Measurements from ENCODE around the gene ZBTB26.

DNA sequence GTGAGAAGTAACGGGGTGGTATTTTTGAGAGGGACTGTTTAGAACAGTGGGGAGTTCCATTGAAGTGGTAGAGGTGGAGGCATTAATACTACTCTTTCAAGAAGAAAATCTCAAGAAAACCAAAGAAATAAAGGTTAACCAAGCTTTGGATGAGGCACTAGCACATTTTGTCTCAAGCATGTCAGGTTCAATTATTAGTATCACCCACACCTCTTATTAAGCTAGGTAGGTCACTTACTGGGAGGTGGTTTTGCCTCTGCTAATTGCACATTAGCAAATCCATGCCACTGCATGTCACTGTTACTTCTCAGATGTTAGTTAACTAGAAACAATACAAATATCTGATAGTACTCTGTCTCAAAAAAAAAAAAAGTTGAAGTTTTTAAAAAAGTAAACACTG lies 19.7 kb upstream of the ZBTB26 start:
- TF ChIP-seq, protein P1, sequence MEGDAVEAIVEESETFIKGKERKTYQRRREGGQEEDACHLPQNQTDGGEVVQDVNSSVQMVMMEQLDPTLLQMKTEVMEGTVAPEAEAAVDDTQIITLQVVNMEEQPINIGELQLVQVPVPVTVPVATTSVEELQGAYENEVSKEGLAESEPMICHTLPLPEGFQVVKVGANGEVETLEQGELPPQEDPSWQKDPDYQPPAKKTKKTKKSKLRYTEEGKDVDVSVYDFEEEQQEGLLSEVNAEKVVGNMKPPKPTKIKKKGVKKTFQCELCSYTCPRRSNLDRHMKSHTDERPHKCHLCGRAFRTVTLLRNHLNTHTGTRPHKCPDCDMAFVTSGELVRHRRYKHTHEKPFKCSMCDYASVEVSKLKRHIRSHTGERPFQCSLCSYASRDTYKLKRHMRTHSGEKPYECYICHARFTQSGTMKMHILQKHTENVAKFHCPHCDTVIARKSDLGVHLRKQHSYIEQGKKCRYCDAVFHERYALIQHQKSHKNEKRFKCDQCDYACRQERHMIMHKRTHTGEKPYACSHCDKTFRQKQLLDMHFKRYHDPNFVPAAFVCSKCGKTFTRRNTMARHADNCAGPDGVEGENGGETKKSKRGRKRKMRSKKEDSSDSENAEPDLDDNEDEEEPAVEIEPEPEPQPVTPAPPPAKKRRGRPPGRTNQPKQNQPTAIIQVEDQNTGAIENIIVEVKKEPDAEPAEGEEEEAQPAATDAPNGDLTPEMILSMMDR (IDR thresholded peaks at IDR 0.05), result no peak
- TF ChIP-seq POLR2A (IDR thresholded peaks at IDR 0.05), result no peak

Data from uterus (tissue), 2 donors.